ENCODE data around the gene SMARCE1.

SMARCE1 gene

GRCh38 chr17:40582328-40582901, 65.2 kb downstream of the SMARCE1 start:
- DNase-seq (ENCODE audit: low read depth in 2 of 2): no peak

- no peak for DNase-seq (ENCODE audit: low read depth in 2 of 2)
Measured at GRCh38 chr17:40580140-40580539, 67.5 kb downstream of the SMARCE1 start.

- no peak for DNase-seq (ENCODE audit: low read depth in 2 of 2)
Measured at GRCh38 chr17:40579471-40579870, 68.1 kb downstream of the SMARCE1 start.

GRCh38 chr17:40577611-40578065, 70.0 kb downstream of the SMARCE1 start:
- no peak for DNase-seq (ENCODE audit: low read depth in 2 of 2)

GRCh38 chr17:40576113-40576740, 71.4 kb downstream of the SMARCE1 start:
- no peak for DNase-seq (ENCODE audit: low read depth in 2 of 2)
